H9 (cell line): ENCODE measurements around the gene PRSS1. TPM values are rescaled to one million over a fixed set of nuclear protein-coding genes. Genes with fewer than 3 reads are reported as not detected.

Source experiments
- DNase-seq: peaks from one replicate; pipeline ENCODE4 v3.0.0-alpha.2; 2017
- H2AFZ ChIP-seq: one replicate; pipeline ENCODE4 v1.6.1; 2013; ENCODE audit warnings: mild to moderate bottlenecking, low read length, control low read depth, moderate library complexity
- H2AK5ac ChIP-seq: 2 replicates; pipeline ENCODE4 v1.6.1; 2013; ENCODE audit warnings: low read length, control low read depth, mixed read lengths; ENCODE audit not compliant: insufficient read length
- H2BK120ac ChIP-seq: one replicate; pipeline ENCODE4 v1.6.1; 2013; ENCODE audit warnings: low read depth, mild to moderate bottlenecking, low read length, control low read depth, inconsistent platforms; ENCODE audit not compliant: poor library complexity, severe bottlenecking
- H2BK12ac ChIP-seq: 2 replicates; pipeline ENCODE4 v1.6.1; 2013; ENCODE audit warnings: low read length, control low read depth, mixed read lengths, low read depth; ENCODE audit not compliant: insufficient read length
- H2BK15ac ChIP-seq: 2 replicates; pipeline ENCODE4 v1.6.1; 2013; ENCODE audit warnings: low read depth, low read length, control low read depth
- H2BK20ac ChIP-seq: one replicate; pipeline ENCODE4 v1.6.1; 2013; ENCODE audit warnings: low read depth, mild to moderate bottlenecking, low read length, control low read depth, inconsistent platforms; ENCODE audit not compliant: poor library complexity, severe bottlenecking
- H2BK5ac ChIP-seq: 2 replicates; pipeline ENCODE4 v1.6.1; 2013; ENCODE audit warnings: low read length, control low read depth, mixed read lengths; ENCODE audit not compliant: insufficient read length
- H3K14ac ChIP-seq: 2 replicates; pipeline ENCODE4 v1.6.1; 2013; ENCODE audit warnings: low read length, control low read depth; ENCODE audit not compliant: insufficient read depth
- H3K18ac ChIP-seq: 2 replicates; pipeline ENCODE4 v1.6.1; 2013; ENCODE audit warnings: low read depth, mild to moderate bottlenecking, mixed read lengths, low read length, control low read depth; ENCODE audit not compliant: insufficient read length
- H3K23ac ChIP-seq: 2 replicates; pipeline ENCODE4 v1.6.1; 2013; ENCODE audit warnings: low read length, control low read depth, mixed read lengths, low read depth; ENCODE audit not compliant: insufficient read length
- H3K23me2 ChIP-seq: 2 replicates; pipeline ENCODE4 v1.6.1; 2013; ENCODE audit warnings: low read depth, mild to moderate bottlenecking, mixed read lengths, low read length, control low read depth; ENCODE audit not compliant: insufficient read length, poor library complexity, severe bottlenecking
- H3K27ac ChIP-seq: 2 replicates; pipeline ENCODE4 v1.5.1; 2013; ENCODE audit warnings: low read length, control low read depth, mixed read lengths, low read depth; ENCODE audit not compliant: insufficient read length
- H3K27me3 ChIP-seq: 2 replicates; pipeline ENCODE4 v1.6.1; 2013; ENCODE audit warnings: low read length, control low read depth, inconsistent platforms; ENCODE audit not compliant: insufficient read depth
- H3K4ac ChIP-seq: 2 replicates; pipeline ENCODE4 v1.6.1; 2013; ENCODE audit warnings: low read depth, mild to moderate bottlenecking, control low read depth, inconsistent platforms, low read length, moderate library complexity
- H3K4me1 ChIP-seq: 2 replicates; pipeline ENCODE4 v1.6.1; 2013; ENCODE audit warnings: low read length, control low read depth, inconsistent platforms; ENCODE audit not compliant: insufficient read depth
- H3K4me2 ChIP-seq: 2 replicates; pipeline ENCODE4 v1.6.1; 2013; ENCODE audit warnings: low read length, control low read depth, mixed read lengths; ENCODE audit not compliant: insufficient read length, insufficient read depth
- H3K56ac ChIP-seq: 2 replicates; pipeline ENCODE4 v1.6.1; 2013; ENCODE audit warnings: low read depth, mild to moderate bottlenecking, mixed read lengths, low read length, control low read depth; ENCODE audit not compliant: insufficient read length
- H3K79me1 ChIP-seq: 2 replicates; pipeline ENCODE4 v1.6.1; 2013; ENCODE audit warnings: low read depth, mild to moderate bottlenecking, moderate library complexity, low read length, control low read depth, inconsistent platforms; ENCODE audit not compliant: insufficient read depth, poor library complexity, severe bottlenecking
- H3K79me2 ChIP-seq: 2 replicates; pipeline ENCODE4 v1.6.1; 2013; ENCODE audit warnings: low read length, control low read depth, inconsistent platforms; ENCODE audit not compliant: insufficient read depth
- H3K9ac ChIP-seq: 2 replicates; pipeline ENCODE4 v1.6.1; 2013; ENCODE audit warnings: low read length, control low read depth, mixed read lengths; ENCODE audit not compliant: insufficient read length; ENCODE audit errors: extremely low read depth
- H3K9me3 ChIP-seq: one replicate; pipeline ENCODE4 v1.6.1; 2013; ENCODE audit warnings: low read depth, low read length, inconsistent platforms; ENCODE audit not compliant: control insufficient read depth
- H3T11ph ChIP-seq: one replicate; pipeline ENCODE4 v1.6.1; 2013; ENCODE audit warnings: mild to moderate bottlenecking, low read length, control low read depth, inconsistent platforms
- H4K20me1 ChIP-seq: one replicate; pipeline ENCODE4 v1.6.1; 2013; ENCODE audit not compliant: control insufficient read depth, insufficient read length, insufficient read depth
- H4K5ac ChIP-seq: 2 replicates; pipeline ENCODE4 v1.6.1; 2013; ENCODE audit warnings: low read depth, mild to moderate bottlenecking, mixed read lengths, low read length, control low read depth; ENCODE audit not compliant: insufficient read length
- H4K8ac ChIP-seq: replicated peaks from 2 replicates; pipeline ENCODE4 v1.6.1; 2013; ENCODE audit warnings: low read length, control low read depth, mixed read lengths, low read depth; ENCODE audit not compliant: insufficient read length
- H4K91ac ChIP-seq: 2 replicates; pipeline ENCODE4 v1.6.1; 2013; ENCODE audit warnings: low read depth, mild to moderate bottlenecking, moderate library complexity, mixed read lengths, low read length, control low read depth; ENCODE audit not compliant: insufficient read length
- H3K27ac Mint-ChIP-seq, 3 experiments: 2 replicates in 2 of 3; 3 replicates in 1 of 3; pipeline ENCODE4 v1.8.0; 2020 to 2021; ENCODE audit warnings: mixed read lengths in 3 of 3, mild to moderate bottlenecking in 1 of 3, moderate library complexity in 1 of 3
- H3K27me3 Mint-ChIP-seq: 2 replicates; pipeline ENCODE4 v1.8.0; 2021; ENCODE audit warnings: low read depth, mild to moderate bottlenecking, moderate library complexity, mixed read lengths
- H3K36me3 Mint-ChIP-seq, 3 experiments: 2 replicates in 2 of 3; 3 replicates in 1 of 3; pipeline ENCODE4 v1.8.0; 2020 to 2021; ENCODE audit warnings: low read depth in 3 of 3, mixed read lengths in 3 of 3; ENCODE audit not compliant: insufficient read depth in 1 of 3
- H3K4me1 Mint-ChIP-seq, 2 experiments: 2 replicates each; pipeline ENCODE4 v1.8.0; 2020; ENCODE audit warnings: mixed read lengths in 2 of 2
- H3K4me3 Mint-ChIP-seq, 2 experiments: 2 replicates in 1 of 2; 3 replicates in 1 of 2; pipeline ENCODE4 v1.8.0; 2020 to 2021; ENCODE audit warnings: mild to moderate bottlenecking in 2 of 2, mixed read lengths in 2 of 2, moderate library complexity in 1 of 2
- H3K9me3 Mint-ChIP-seq, 2 experiments: 2 replicates in 1 of 2; 3 replicates in 1 of 2; pipeline ENCODE4 v1.8.0; 2020; ENCODE audit warnings: mild to moderate bottlenecking in 2 of 2, mixed read lengths in 2 of 2, moderate library complexity in 1 of 2
- WGBS: extraction: QIAGEN DNeasy Blood & Tissue Kit; methylation state at CpG from one replicate; pipeline ENCODE4 v1.1.7; 2013; ENCODE audit warnings: missing lambda C conversion rate, low lambda C conversion rate, mixed read lengths; ENCODE audit not compliant: insufficient read length; ENCODE audit errors: extremely low coverage; 5-methylcytosine and 5-hydroxymethylcytosine counted together
- total RNA-seq: library from RNA; stranded (reverse); gene quantifications from 2 replicates; pipeline ENCODE4 v1.2.1, GENCODE V29; 2021
- TF ChIP-seq, protein P1 (sequence below): fragments of 200-600 bp; sonication (generic); conservative IDR thresholded peaks from 3 replicates; pipeline ENCODE4 v1.8.0; 2021; ENCODE audit warnings: antibody characterized with exemption, mild to moderate bottlenecking

Gene PRSS1
- total RNA-seq, 1 experiment from 2014 or later, result not detected

DNA sequence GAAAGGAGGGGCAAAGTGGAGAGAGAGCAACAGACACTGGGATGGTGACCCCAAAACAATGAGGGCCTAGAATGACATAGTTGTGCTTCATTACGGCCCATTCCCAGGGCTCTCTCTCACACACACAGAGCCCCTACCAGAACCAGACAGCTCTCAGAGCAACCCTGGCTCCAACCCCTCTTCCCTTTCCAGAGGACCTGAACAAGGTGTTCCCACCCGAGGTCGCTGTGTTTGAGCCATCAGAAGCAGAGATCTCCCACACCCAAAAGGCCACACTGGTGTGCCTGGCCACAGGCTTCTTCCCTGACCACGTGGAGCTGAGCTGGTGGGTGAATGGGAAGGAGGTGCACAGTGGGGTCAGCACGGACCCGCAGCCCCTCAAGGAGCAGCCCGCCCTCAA lies 42.2 kb downstream of the PRSS1 start:
- no peak overlapping the region for H2BK5ac ChIP-seq
- H3K18ac ChIP-seq, result no peak overlapping the region
- peaks cover 5% of the 10 kb centered on the region for H3K23me2 ChIP-seq
- Mint-ChIP-seq H3K9me3 (no peaks in the 10 kb centered on the region), H3K4me1 (peaks cover 26 to 32% of the 10 kb centered on the region in 2 experiments), H3K36me3 (no peaks in the 10 kb centered on the region; a peak in 1 of 7 replicates), H3K27me3 (peaks cover 52% of the 10 kb centered on the region), H3K4me3 (no peak overlapping the region), H3K27ac (no peak overlapping the region)
- no peak overlapping the region for H3K23ac ChIP-seq
- no peaks in the 10 kb centered on the region for H3K79me1 ChIP-seq
- H3K14ac ChIP-seq, result no peak overlapping the region
- H4K20me1 ChIP-seq, result no peaks in the 10 kb centered on the region
- no peak overlapping the region for H3T11ph ChIP-seq
- H4K5ac ChIP-seq, result no peak overlapping the region
- H4K91ac ChIP-seq, result no peak overlapping the region
- no peak overlapping the region for H4K8ac ChIP-seq
- H3K27ac ChIP-seq, result no peak overlapping the region
- no peak overlapping the region for H3K56ac ChIP-seq
- no peak overlapping the region for H2BK120ac ChIP-seq
- peaks cover 4% of the 10 kb centered on the region; the same call in 1 of the 2 replicates for H3K27me3 ChIP-seq
- H3K4me2 ChIP-seq, result no peak overlapping the region
- TF ChIP-seq, protein P1, sequence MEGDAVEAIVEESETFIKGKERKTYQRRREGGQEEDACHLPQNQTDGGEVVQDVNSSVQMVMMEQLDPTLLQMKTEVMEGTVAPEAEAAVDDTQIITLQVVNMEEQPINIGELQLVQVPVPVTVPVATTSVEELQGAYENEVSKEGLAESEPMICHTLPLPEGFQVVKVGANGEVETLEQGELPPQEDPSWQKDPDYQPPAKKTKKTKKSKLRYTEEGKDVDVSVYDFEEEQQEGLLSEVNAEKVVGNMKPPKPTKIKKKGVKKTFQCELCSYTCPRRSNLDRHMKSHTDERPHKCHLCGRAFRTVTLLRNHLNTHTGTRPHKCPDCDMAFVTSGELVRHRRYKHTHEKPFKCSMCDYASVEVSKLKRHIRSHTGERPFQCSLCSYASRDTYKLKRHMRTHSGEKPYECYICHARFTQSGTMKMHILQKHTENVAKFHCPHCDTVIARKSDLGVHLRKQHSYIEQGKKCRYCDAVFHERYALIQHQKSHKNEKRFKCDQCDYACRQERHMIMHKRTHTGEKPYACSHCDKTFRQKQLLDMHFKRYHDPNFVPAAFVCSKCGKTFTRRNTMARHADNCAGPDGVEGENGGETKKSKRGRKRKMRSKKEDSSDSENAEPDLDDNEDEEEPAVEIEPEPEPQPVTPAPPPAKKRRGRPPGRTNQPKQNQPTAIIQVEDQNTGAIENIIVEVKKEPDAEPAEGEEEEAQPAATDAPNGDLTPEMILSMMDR, result no peak
- no peak overlapping the region for H2AK5ac ChIP-seq
- no peak overlapping the region for H2AFZ ChIP-seq
- no peak overlapping the region for H3K4ac ChIP-seq
- DNase-seq, result no peak
- H2BK20ac ChIP-seq, result no peak overlapping the region
- no peaks in the 10 kb centered on the region for H3K9me3 ChIP-seq
- no peak overlapping the region for H2BK12ac ChIP-seq
- H3K9ac ChIP-seq, result no peak overlapping the region
- peaks cover 12% of the 10 kb centered on the region; the same call in 1 of the 2 replicates for H3K4me1 ChIP-seq
- H3K79me2 ChIP-seq, result no peaks in the 10 kb centered on the region
- H2BK15ac ChIP-seq, result no peak overlapping the region
- no CpG with 5 or more reads among the region's 7 CpGs for WGBS
